ENCODE results near the gene TXNDC15. TPM values are rescaled to one million over a fixed set of nuclear protein-coding genes. Genes with fewer than 3 reads are reported as not detected.

Gene TXNDC15
- total RNA-seq, 4 donors from 2014 or later, result 37.0 to 81.1 (median 59.6) TPM

GRCh38 chr5:134920848-134921575 is 46.8 kb downstream of the TXNDC15 start:
- no peak for ATAC-seq
- in situ Hi-C loops (cut with MboI; ENCODE audit: low sequenced_read_pairs in 4 of 4) (loop anchor here in 1 of 4 donors (25.0 kb wide), 1 partner anchor 159 kb away; the partner anchor contains the start of gene DDX46), intact Hi-C loops (cut with DNase I; ENCODE audit: low total_unique reads) (no loop called here)
- Histone ChIP-seq H3K9me3 (no peaks in the 10 kb centered on the region), H3K27ac (no peak overlapping the region), H3K27me3 (no peaks in the 10 kb centered on the region), H3K36me3 (peaks cover 0 to 18% of the 10 kb centered on the region in 2 donors), H3K4me3 (no peak overlapping the region), H3K4me1 (peaks cover 8 to 12% of the 10 kb centered on the region in 2 donors)
- no peak for DNase-seq
- TF ChIP-seq CTCF (IDR thresholded peaks at IDR 0.05 in 4 of 5, conservative IDR thresholded peaks at IDR 0.05 in 1 of 5) (no peak), POLR2A (IDR thresholded peaks at IDR 0.05) (no peak)

GRCh38 chr5:134932508-134932907 is 58.3 kb downstream of the TXNDC15 start:
- no peaks in the 10 kb centered on the region for H3K9me3 ChIP-seq
- in situ Hi-C loops (cut with MboI; ENCODE audit: low sequenced_read_pairs in 4 of 4), result no loop called here
- intact Hi-C loops (cut with DNase I; ENCODE audit: low total_unique reads), result no loop called here
- H3K27me3 ChIP-seq, result no peaks in the 10 kb centered on the region
- H3K27ac ChIP-seq, result no peak overlapping the region
- H3K4me1 ChIP-seq, result peaks cover 12% of the 10 kb centered on the region in 2 donors
- H3K4me3 ChIP-seq, result no peak overlapping the region
- H3K36me3 ChIP-seq, result peaks cover 0 to 6% of the 10 kb centered on the region in 2 donors
- no peak for ATAC-seq
- no peak for DNase-seq
- TF ChIP-seq CTCF (IDR thresholded peaks at IDR 0.05 in 4 of 5, conservative IDR thresholded peaks at IDR 0.05 in 1 of 5) (no peak), POLR2A (IDR thresholded peaks at IDR 0.05) (no peak)

- intact Hi-C loops (cut with DNase I; ENCODE audit: low total_unique reads), result no loop called here
- Histone ChIP-seq H3K4me1 (peaks cover 12 to 16% of the 10 kb centered on the region in 2 donors), H3K27me3 (no peaks in the 10 kb centered on the region), H3K4me3 (no peak overlapping the region), H3K36me3 (peaks cover 0 to 6% of the 10 kb centered on the region in 2 donors), H3K9me3 (no peaks in the 10 kb centered on the region), H3K27ac (no peak overlapping the region)
- in situ Hi-C loops (cut with MboI; ENCODE audit: low sequenced_read_pairs in 4 of 4), result no loop called here
- DNase-seq, result no peak
- TF ChIP-seq CTCF (IDR thresholded peaks at IDR 0.05 in 4 of 5, conservative IDR thresholded peaks at IDR 0.05 in 1 of 5), result no peak
- TF ChIP-seq POLR2A (IDR thresholded peaks at IDR 0.05), result no peak
- no peak for ATAC-seq
Observed at GRCh38 chr5:134934202-134934601, 60.0 kb downstream of the TXNDC15 start.

GRCh38 chr5:134935711-134936602 is 61.8 kb downstream of the TXNDC15 start:
- in situ Hi-C loops (cut with MboI; ENCODE audit: low sequenced_read_pairs in 4 of 4) (no loop called here), intact Hi-C loops (cut with DNase I; ENCODE audit: low total_unique reads) (no loop called here)
- TF ChIP-seq POLR2A (IDR thresholded peaks at IDR 0.05) (no peak), CTCF (IDR thresholded peaks at IDR 0.05 in 4 of 5, conservative IDR thresholded peaks at IDR 0.05 in 1 of 5) (no peak)
- Histone ChIP-seq H3K27ac (no peak overlapping the region), H3K9me3 (no peaks in the 10 kb centered on the region), H3K27me3 (no peaks in the 10 kb centered on the region), H3K4me1 (peaks cover 12 to 16% of the 10 kb centered on the region in 2 donors), H3K4me3 (no peak overlapping the region), H3K36me3 (peaks cover 0 to 6% of the 10 kb centered on the region in 2 donors)
- ATAC-seq, result no peak
- no peak for DNase-seq
